Fibroblast of villous mesenchyme (primary cell): ENCODE measurements around the gene FAR1. TPM values are rescaled to one million over a fixed set of nuclear protein-coding genes. Genes with fewer than 3 reads are reported as not detected.

Experiments
- DNase-seq: peaks from one replicate; pipeline ENCODE4 v3.0.0-alpha.2; 2010; ENCODE audit warnings: low read depth
- H3K4me3 ChIP-seq: 2 replicates; pipeline ENCODE4 v1.5.1; 2011; ENCODE audit warnings: low read depth, mild to moderate bottlenecking, low read length
- CTCF ChIP-seq: IDR thresholded peaks from 2 replicates; pipeline ENCODE4 v1.5.1; 2012; ENCODE audit warnings: low read depth, mild to moderate bottlenecking, low read length; ENCODE audit not compliant: insufficient read depth
- total RNA-seq: library from RNA; depleted of rRNA; stranded (reverse); fragments of >200 nt; gene quantifications from 2 replicates; pipeline ENCODE4 v1.2.3, GENCODE V29; 2012

Gene FAR1
- total RNA-seq, 1 donor: 58.3 TPM

GRCh38 chr11:13760115-13760514 is 91.6 kb downstream of the FAR1 start:
- no peak for DNase-seq
- no peak for TF ChIP-seq CTCF
- H3K4me3 ChIP-seq: no peak overlapping the region

GRCh38 chr11:13761250-13761649 is 92.8 kb downstream of the FAR1 start:
- TF ChIP-seq CTCF: no peak
- DNase-seq: no peak
- H3K4me3 ChIP-seq: no peak overlapping the region

- no peak for TF ChIP-seq CTCF
- no peak for DNase-seq
- H3K4me3 ChIP-seq: no peak overlapping the region
Observed at GRCh38 chr11:13761716-13762115, 93.2 kb downstream of the FAR1 start.

- no peak overlapping the region for H3K4me3 ChIP-seq
- TF ChIP-seq CTCF: no peak
- no peak for DNase-seq
Observed at GRCh38 chr11:13762718-13763117, 94.2 kb downstream of the FAR1 start.

GRCh38 chr11:13763341-13763740 is 94.9 kb downstream of the FAR1 start:
- H3K4me3 ChIP-seq: no peak overlapping the region
- no peak for DNase-seq
- no peak for TF ChIP-seq CTCF

- no peak for DNase-seq
- no peak for TF ChIP-seq CTCF
- H3K4me3 ChIP-seq: no peak overlapping the region
Observed at GRCh38 chr11:13765886-13766285, 97.4 kb downstream of the FAR1 start.

GRCh38 chr11:13767471-13767870 is 99.0 kb downstream of the FAR1 start:
- no peak for TF ChIP-seq CTCF
- H3K4me3 ChIP-seq: no peak overlapping the region
- DNase-seq: no peak
